WTC11 (cell line): ENCODE results near the gene VAV2. TPM values are rescaled to one million over a fixed set of nuclear protein-coding genes. Genes with fewer than 3 reads are reported as not detected.
"Not testable (repeated sequence)": the region's sequence is repeated elsewhere in the genome, so short reads cannot be mapped to it uniquely, and the experiment has no call there.

Experiments
- ATAC-seq: fragments of 200-7000 bp; cut with Tn5 transposase; 2 replicates; pipeline ENCODE4 v1.10.0; 2021; ENCODE audit warnings: mild to moderate bottlenecking, moderate library complexity
- CTCF ChIA-PET: fragments of 300-600 bp; sonication (Branson Sonifier 250); formaldehyde crosslinking; loops from one replicate; lab custom pipeline; 2021; ENCODE audit warnings: antibody characterized with exemption; lab: Charles Lee
- POLR2A ChIA-PET: fragments of 350-600 bp; sonication (Branson Sonifier 250); formaldehyde crosslinking; loops from one replicate; lab custom pipeline; 2021; ENCODE audit warnings: antibody characterized with exemption; lab: Charles Lee
- DNase-seq: peaks from one replicate; pipeline ENCODE4 v3.0.0; 2021; ENCODE audit warnings: low spot score
- H3K27ac Mint-ChIP-seq: 2 replicates; pipeline ENCODE4 v1.8.0; 2021; ENCODE audit warnings: mixed read lengths
- H3K27me3 Mint-ChIP-seq: 2 replicates; pipeline ENCODE4 v1.8.0; 2021; ENCODE audit warnings: low read depth, mild to moderate bottlenecking, moderate library complexity, mixed read lengths
- H3K36me3 Mint-ChIP-seq: 2 replicates; pipeline ENCODE4 v1.8.0; 2021; ENCODE audit warnings: mixed read lengths
- H3K4me1 Mint-ChIP-seq: 2 replicates; pipeline ENCODE4 v1.8.0; 2022; ENCODE audit warnings: mixed read lengths
- H3K4me3 Mint-ChIP-seq: 2 replicates; pipeline ENCODE4 v1.8.0; 2021; ENCODE audit warnings: mild to moderate bottlenecking, moderate library complexity, mixed read lengths
- H3K9me3 Mint-ChIP-seq: 2 replicates; pipeline ENCODE4 v1.8.0; 2021; ENCODE audit warnings: mixed read lengths
- CBFB ChIP-seq: sonication (generic); formaldehyde crosslinking; IDR thresholded peaks from 2 replicates; pipeline ENCODE4 v1.8.1; 2022; ENCODE audit warnings: mild to moderate bottlenecking, low read depth, missing genetic modification reagents
- CTCF ChIP-seq: fragments of 200-600 bp; IDR thresholded peaks from 2 replicates; pipeline ENCODE4 v1.8.0; 2022; ENCODE audit warnings: antibody characterized with exemption
- HMGA2 ChIP-seq: fragments of 250-450 bp; sonication (Bioruptor Pico); IDR thresholded peaks from 2 replicates; pipeline ENCODE4 v1.4.0; 2021; ENCODE audit warnings: mild to moderate bottlenecking, moderate library complexity
- JUN ChIP-seq: sonication (generic); formaldehyde crosslinking; IDR thresholded peaks from 2 replicates; pipeline ENCODE4 v1.8.0; 2023; ENCODE audit warnings: mild to moderate bottlenecking, missing genetic modification reagents
- MYBL2 ChIP-seq: sonication (generic); formaldehyde crosslinking; IDR thresholded peaks from 2 replicates; pipeline ENCODE4 v1.8.1; 2023; ENCODE audit warnings: mild to moderate bottlenecking, moderate library complexity, missing genetic modification reagents
- NFYB ChIP-seq: sonication (generic); formaldehyde crosslinking; conservative IDR thresholded peaks from 2 replicates; pipeline ENCODE4 v1.8.0; 2022; ENCODE audit warnings: low read depth, missing genetic modification reagents
- TEAD4 ChIP-seq: sonication (generic); formaldehyde crosslinking; IDR thresholded peaks from 2 replicates; pipeline ENCODE4 v1.8.0; 2022; ENCODE audit warnings: mild to moderate bottlenecking, missing genetic modification reagents
- USF2 ChIP-seq: sonication (generic); formaldehyde crosslinking; IDR thresholded peaks from 2 replicates; pipeline ENCODE4 v1.8.1; 2023; ENCODE audit warnings: mild to moderate bottlenecking, missing genetic modification reagents, moderate library complexity
- ZNF317 ChIP-seq: sonication (generic); formaldehyde crosslinking; IDR thresholded peaks from 2 replicates; pipeline ENCODE4 v1.8.1; 2023; ENCODE audit warnings: low read depth, mild to moderate bottlenecking, moderate library complexity, missing genetic modification reagents, borderline replicate concordance
- total RNA-seq: library from RNA; stranded (reverse); gene quantifications from 3 replicates; pipeline ENCODE4 v1.2.3, GENCODE V29; 2021
- TF ChIP-seq, protein P1 (sequence below): fragments of 250-450 bp; sonication (Bioruptor Pico); IDR thresholded peaks from 2 replicates; pipeline ENCODE4 v2.1.2; 2022; ENCODE audit warnings: mild to moderate bottlenecking, moderate library complexity
- TF ChIP-seq, protein P2 (sequence below): sonication (generic); formaldehyde crosslinking; IDR thresholded peaks from 2 replicates; pipeline ENCODE4 v1.8.1; 2022; ENCODE audit warnings: mild to moderate bottlenecking, moderate library complexity, missing genetic modification reagents
- TF ChIP-seq, protein P3 (sequence below): sonication (generic); formaldehyde crosslinking; IDR thresholded peaks from 2 replicates; pipeline ENCODE4 v1.8.1; 2023; ENCODE audit warnings: mild to moderate bottlenecking, missing genetic modification reagents, borderline replicate concordance
- TF ChIP-seq, protein P4 (sequence below): sonication (generic); formaldehyde crosslinking; conservative IDR thresholded peaks from 2 replicates; pipeline ENCODE4 v1.8.1; 2022; ENCODE audit warnings: mild to moderate bottlenecking, missing genetic modification reagents
- TF ChIP-seq, protein P5 (sequence below): sonication (generic); formaldehyde crosslinking; IDR thresholded peaks from 2 replicates; pipeline ENCODE4 v1.8.0; 2022; ENCODE audit warnings: missing genetic modification reagents

Gene VAV2
- total RNA-seq, 1 experiment from 2014 or later = 39.7 TPM

DNA sequence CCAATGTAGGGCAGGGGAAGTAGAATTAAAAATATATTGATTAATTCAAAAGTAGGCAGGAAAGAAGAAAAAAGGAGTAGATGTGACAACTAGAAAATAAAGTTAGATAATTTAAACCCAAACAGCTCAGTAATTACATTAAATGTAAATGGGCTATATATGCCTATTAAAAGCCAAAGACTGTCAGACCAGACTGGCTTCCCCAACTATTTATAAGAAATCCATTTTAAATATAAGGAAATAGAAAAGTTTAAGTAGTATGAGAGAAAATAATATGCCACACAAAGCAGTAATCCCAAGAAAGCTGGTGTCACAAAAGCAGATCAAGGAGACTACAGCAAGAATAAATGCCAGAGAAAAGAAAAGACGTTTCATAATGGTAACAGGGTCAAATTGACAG, 225.1 kb downstream of the VAV2 start (continued):
- TF ChIP-seq NFYB (CRISPR knock-in tag) = no peak
- TF ChIP-seq USF2 (CRISPR knock-in tag) = no peak

- H3K4me1 Mint-ChIP-seq, H3K27me3 Mint-ChIP-seq, CTCF ChIA-PET, DNase-seq, H3K4me3 Mint-ChIP-seq, H3K27ac Mint-ChIP-seq, POLR2A ChIA-PET, ATAC-seq: not testable (repeated sequence)
- Mint-ChIP-seq H3K9me3 (peaks cover 22% of the 10 kb centered on the region), H3K36me3 (peaks cover 51% of the 10 kb centered on the region)
These were observed 225.9 kb downstream of the VAV2 start for GRCh38 chr9:133766234-133766633.

- ChIA-PET CTCF (interaction anchor here (0.7 kb wide), 1 partner anchor 21 kb away, joined by 3 read pairs; no protein-coding TSS in a partner anchor), POLR2A (no interaction called here)
- DNase-seq (no peak), ATAC-seq (no peak)
- no peak overlapping the region for H3K27ac Mint-ChIP-seq
- no peaks in the 10 kb centered on the region for H3K27me3 Mint-ChIP-seq
- peaks cover 44% of the 10 kb centered on the region for H3K36me3 Mint-ChIP-seq
- peaks cover 3% of the 10 kb centered on the region; the same call in 1 of the 2 replicates for H3K4me1 Mint-ChIP-seq
- H3K4me3 Mint-ChIP-seq = no peak overlapping the region
- TF ChIP-seq ZNF317 (CRISPR knock-in tag) (no peak), CTCF (no peak), CBFB (CRISPR knock-in tag) (no peak), MYBL2 (CRISPR knock-in tag) (no peak), JUN (CRISPR knock-in tag) (no peak), HMGA2 (CRISPR knock-in tag) (no peak), TEAD4 (CRISPR knock-in tag) (no peak)
- TF ChIP-seq, protein P1, sequence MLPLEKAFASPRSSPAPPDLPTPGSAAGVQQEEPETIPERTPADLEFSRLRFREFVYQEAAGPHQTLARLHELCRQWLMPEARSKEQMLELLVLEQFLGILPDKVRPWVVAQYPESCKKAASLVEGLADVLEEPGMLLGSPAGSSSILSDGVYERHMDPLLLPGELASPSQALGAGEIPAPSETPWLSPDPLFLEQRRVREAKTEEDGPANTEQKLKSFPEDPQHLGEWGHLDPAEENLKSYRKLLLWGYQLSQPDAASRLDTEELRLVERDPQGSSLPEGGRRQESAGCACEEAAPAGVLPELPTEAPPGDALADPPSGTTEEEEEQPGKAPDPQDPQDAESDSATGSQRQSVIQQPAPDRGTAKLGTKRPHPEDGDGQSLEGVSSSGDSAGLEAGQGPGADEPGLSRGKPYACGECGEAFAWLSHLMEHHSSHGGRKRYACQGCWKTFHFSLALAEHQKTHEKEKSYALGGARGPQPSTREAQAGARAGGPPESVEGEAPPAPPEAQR (CRISPR knock-in tag) = no peak
- TF ChIP-seq, protein P2, sequence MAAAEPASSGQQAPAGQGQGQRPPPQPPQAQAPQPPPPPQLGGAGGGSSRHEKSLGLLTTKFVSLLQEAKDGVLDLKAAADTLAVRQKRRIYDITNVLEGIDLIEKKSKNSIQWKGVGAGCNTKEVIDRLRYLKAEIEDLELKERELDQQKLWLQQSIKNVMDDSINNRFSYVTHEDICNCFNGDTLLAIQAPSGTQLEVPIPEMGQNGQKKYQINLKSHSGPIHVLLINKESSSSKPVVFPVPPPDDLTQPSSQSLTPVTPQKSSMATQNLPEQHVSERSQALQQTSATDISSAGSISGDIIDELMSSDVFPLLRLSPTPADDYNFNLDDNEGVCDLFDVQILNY = no peak
- TF ChIP-seq, protein P3, sequence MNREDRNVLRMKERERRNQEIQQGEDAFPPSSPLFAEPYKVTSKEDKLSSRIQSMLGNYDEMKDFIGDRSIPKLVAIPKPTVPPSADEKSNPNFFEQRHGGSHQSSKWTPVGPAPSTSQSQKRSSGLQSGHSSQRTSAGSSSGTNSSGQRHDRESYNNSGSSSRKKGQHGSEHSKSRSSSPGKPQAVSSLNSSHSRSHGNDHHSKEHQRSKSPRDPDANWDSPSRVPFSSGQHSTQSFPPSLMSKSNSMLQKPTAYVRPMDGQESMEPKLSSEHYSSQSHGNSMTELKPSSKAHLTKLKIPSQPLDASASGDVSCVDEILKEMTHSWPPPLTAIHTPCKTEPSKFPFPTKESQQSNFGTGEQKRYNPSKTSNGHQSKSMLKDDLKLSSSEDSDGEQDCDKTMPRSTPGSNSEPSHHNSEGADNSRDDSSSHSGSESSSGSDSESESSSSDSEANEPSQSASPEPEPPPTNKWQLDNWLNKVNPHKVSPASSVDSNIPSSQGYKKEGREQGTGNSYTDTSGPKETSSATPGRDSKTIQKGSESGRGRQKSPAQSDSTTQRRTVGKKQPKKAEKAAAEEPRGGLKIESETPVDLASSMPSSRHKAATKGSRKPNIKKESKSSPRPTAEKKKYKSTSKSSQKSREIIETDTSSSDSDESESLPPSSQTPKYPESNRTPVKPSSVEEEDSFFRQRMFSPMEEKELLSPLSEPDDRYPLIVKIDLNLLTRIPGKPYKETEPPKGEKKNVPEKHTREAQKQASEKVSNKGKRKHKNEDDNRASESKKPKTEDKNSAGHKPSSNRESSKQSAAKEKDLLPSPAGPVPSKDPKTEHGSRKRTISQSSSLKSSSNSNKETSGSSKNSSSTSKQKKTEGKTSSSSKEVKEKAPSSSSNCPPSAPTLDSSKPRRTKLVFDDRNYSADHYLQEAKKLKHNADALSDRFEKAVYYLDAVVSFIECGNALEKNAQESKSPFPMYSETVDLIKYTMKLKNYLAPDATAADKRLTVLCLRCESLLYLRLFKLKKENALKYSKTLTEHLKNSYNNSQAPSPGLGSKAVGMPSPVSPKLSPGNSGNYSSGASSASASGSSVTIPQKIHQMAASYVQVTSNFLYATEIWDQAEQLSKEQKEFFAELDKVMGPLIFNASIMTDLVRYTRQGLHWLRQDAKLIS (CRISPR knock-in tag) = no peak
- TF ChIP-seq, protein P4, sequence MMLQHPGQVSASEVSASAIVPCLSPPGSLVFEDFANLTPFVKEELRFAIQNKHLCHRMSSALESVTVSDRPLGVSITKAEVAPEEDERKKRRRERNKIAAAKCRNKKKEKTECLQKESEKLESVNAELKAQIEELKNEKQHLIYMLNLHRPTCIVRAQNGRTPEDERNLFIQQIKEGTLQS (CRISPR knock-in tag) = no peak
- TF ChIP-seq, protein P5, sequence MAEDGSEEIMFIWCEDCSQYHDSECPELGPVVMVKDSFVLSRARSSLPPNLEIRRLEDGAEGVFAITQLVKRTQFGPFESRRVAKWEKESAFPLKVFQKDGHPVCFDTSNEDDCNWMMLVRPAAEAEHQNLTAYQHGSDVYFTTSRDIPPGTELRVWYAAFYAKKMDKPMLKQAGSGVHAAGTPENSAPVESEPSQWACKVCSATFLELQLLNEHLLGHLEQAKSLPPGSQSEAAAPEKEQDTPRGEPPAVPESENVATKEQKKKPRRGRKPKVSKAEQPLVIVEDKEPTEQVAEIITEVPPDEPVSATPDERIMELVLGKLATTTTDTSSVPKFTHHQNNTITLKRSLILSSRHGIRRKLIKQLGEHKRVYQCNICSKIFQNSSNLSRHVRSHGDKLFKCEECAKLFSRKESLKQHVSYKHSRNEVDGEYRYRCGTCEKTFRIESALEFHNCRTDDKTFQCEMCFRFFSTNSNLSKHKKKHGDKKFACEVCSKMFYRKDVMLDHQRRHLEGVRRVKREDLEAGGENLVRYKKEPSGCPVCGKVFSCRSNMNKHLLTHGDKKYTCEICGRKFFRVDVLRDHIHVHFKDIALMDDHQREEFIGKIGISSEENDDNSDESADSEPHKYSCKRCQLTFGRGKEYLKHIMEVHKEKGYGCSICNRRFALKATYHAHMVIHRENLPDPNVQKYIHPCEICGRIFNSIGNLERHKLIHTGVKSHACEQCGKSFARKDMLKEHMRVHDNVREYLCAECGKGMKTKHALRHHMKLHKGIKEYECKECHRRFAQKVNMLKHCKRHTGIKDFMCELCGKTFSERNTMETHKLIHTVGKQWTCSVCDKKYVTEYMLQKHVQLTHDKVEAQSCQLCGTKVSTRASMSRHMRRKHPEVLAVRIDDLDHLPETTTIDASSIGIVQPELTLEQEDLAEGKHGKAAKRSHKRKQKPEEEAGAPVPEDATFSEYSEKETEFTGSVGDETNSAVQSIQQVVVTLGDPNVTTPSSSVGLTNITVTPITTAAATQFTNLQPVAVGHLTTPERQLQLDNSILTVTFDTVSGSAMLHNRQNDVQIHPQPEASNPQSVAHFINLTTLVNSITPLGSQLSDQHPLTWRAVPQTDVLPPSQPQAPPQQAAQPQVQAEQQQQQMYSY = no peak
- peaks cover 22% of the 10 kb centered on the region for H3K9me3 Mint-ChIP-seq
These were observed 228.6 kb downstream of the VAV2 start for GRCh38 chr9:133763272-133764183.
